ENCODE results near the gene PRL. TPM values are rescaled to one million over a fixed set of nuclear protein-coding genes. Genes with fewer than 3 reads are reported as not detected.

PRL gene
- polyA plus RNA-seq, 3 donors, result 0.56 to 1.2 TPM; not detected in 1

- WGBS, 3 donors, result 50 to 82% (median 63%) methylated on average over 4 of the region's 4 CpGs
- H3K27ac ChIP-seq (ENCODE audit: low read depth, low read length), result no peak overlapping the region
Measured at GRCh38 chr6:22247916-22248482, 48.8 kb downstream of the PRL start.

- WGBS, 3 donors, result 0% methylated on average over 1 of the region's 1 CpG
- no peak overlapping the region for H3K27ac ChIP-seq (ENCODE audit: low read depth, low read length)
Measured at GRCh38 chr6:22240025-22240424, 56.8 kb downstream of the PRL start.

- 53 to 55% (median 53%) methylated on average over 4 of the region's 4 CpGs for WGBS, 3 donors
- no peak overlapping the region for H3K27ac ChIP-seq (ENCODE audit: low read depth, low read length)
Measured at GRCh38 chr6:22239261-22239921, 57.4 kb downstream of the PRL start.

- H3K27ac ChIP-seq (ENCODE audit: low read depth, low read length), result no peak overlapping the region
- 83 to 89% (median 85%) methylated on average over 4 of the region's 4 CpGs for WGBS, 3 donors
Measured at GRCh38 chr6:22238861-22239260, 58.0 kb downstream of the PRL start.

- 0 to 2% (median 0%) methylated on average over 1 of the region's 1 CpG for WGBS, 3 donors
- H3K27ac ChIP-seq (ENCODE audit: low read depth, low read length), result no peak overlapping the region
Measured at GRCh38 chr6:22237526-22237925, 59.3 kb downstream of the PRL start.

Data from adipose tissue (tissue), 3 donors.